ENCODE data around the gene UACA.

UACA gene

GRCh38 chr15:70729164-70729563 is 34.2 kb downstream of the UACA start:
- DNase-seq (ENCODE audit: low read depth), result no peak
- TF ChIP-seq CTCF (conservative IDR thresholded peaks at IDR 0.05; ENCODE audit: low read depth, low read length), result no peak

GRCh38 chr15:70726753-70727152 is 36.6 kb downstream of the UACA start:
- H3K4me3 ChIP-seq (ENCODE audit: low read depth, low read length), result no peak overlapping the region
- DNase-seq (ENCODE audit: low read depth), result peak; percentile 58
- no peak for TF ChIP-seq CTCF (conservative IDR thresholded peaks at IDR 0.05; ENCODE audit: low read depth, low read length)

More at GRCh38 chr15:70729164-70729563, 34.2 kb downstream of the UACA start:
- no peak overlapping the region for H3K4me3 ChIP-seq (ENCODE audit: low read depth, low read length)

GRCh38 chr15:70723927-70724326 is 39.4 kb downstream of the UACA start:
- no peak for DNase-seq (ENCODE audit: low read depth)
- no peak overlapping the region for H3K4me3 ChIP-seq (ENCODE audit: low read depth, low read length)
- TF ChIP-seq CTCF (conservative IDR thresholded peaks at IDR 0.05; ENCODE audit: low read depth, low read length), result no peak

GRCh38 chr15:70723122-70723422 is 40.3 kb downstream of the UACA start:
- DNase-seq (ENCODE audit: low read depth), result no peak
- TF ChIP-seq CTCF (conservative IDR thresholded peaks at IDR 0.05; ENCODE audit: low read depth, low read length), result no peak
- no peak overlapping the region for H3K4me3 ChIP-seq (ENCODE audit: low read depth, low read length)

- peak; percentile 79 for DNase-seq (ENCODE audit: low read depth)
- peak; percentile 54 for TF ChIP-seq CTCF (conservative IDR thresholded peaks at IDR 0.05; ENCODE audit: low read depth, low read length)
- H3K4me3 ChIP-seq (ENCODE audit: low read depth, low read length), result no peak overlapping the region
Measured at GRCh38 chr15:70722266-70723121, 40.9 kb downstream of the UACA start.

- no peak for DNase-seq (ENCODE audit: low read depth)
- no peak for TF ChIP-seq CTCF (conservative IDR thresholded peaks at IDR 0.05; ENCODE audit: low read depth, low read length)
- H3K4me3 ChIP-seq (ENCODE audit: low read depth, low read length), result no peak overlapping the region
Measured at GRCh38 chr15:70720228-70721016, 42.9 kb downstream of the UACA start.

Measured in choroid plexus epithelial cell (primary cell).